Endodermal cell (in vitro differentiated cells): ENCODE results near the gene PFKL. TPM values are rescaled to one million over a fixed set of nuclear protein-coding genes. Genes with fewer than 3 reads are reported as not detected.

Source experiments
- DNase-seq: peaks from one replicate; pipeline ENCODE4 v3.0.0-alpha.2; 2017
- H3K27ac ChIP-seq: 2 replicates; pipeline ENCODE4 v1.5.1; 2013; ENCODE audit warnings: mild to moderate bottlenecking, low read depth, low read length, moderate library complexity
- H3K27me3 ChIP-seq: 2 replicates; pipeline ENCODE4 v1.6.1; 2013; ENCODE audit warnings: mild to moderate bottlenecking, low read length, moderate library complexity; ENCODE audit not compliant: insufficient read depth, control insufficient read depth, poor library complexity, severe bottlenecking
- H3K36me3 ChIP-seq: 2 replicates; pipeline ENCODE4 v1.7.0; 2013; ENCODE audit warnings: mild to moderate bottlenecking, low read length, moderate library complexity; ENCODE audit not compliant: control insufficient read depth, insufficient read depth
- H3K4me1 ChIP-seq: one replicate; pipeline ENCODE4 v1.7.0; 2013; ENCODE audit warnings: low read length; ENCODE audit not compliant: control insufficient read depth, insufficient read depth
- H3K4me3 ChIP-seq: 2 replicates; pipeline ENCODE4 v1.5.1; 2013; ENCODE audit warnings: mild to moderate bottlenecking, low read length, moderate library complexity
- H3K9ac ChIP-seq: 2 replicates; pipeline ENCODE4 v1.6.1; 2013; ENCODE audit warnings: mild to moderate bottlenecking, low read length, moderate library complexity; ENCODE audit not compliant: poor library complexity, severe bottlenecking; ENCODE audit errors: extremely low read depth
- H3K9me3 ChIP-seq: 2 replicates; pipeline ENCODE4 v1.6.1; 2013; ENCODE audit warnings: mild to moderate bottlenecking, low read length, moderate library complexity; ENCODE audit not compliant: control insufficient read depth
- H3K27ac Mint-ChIP-seq: 2 replicates; pipeline ENCODE4 v1.8.0; 2020; ENCODE audit warnings: mixed read lengths
- H3K27me3 Mint-ChIP-seq: 2 replicates; pipeline ENCODE4 v1.8.0; 2021; ENCODE audit warnings: mild to moderate bottlenecking, mixed read lengths; ENCODE audit not compliant: insufficient read depth
- H3K36me3 Mint-ChIP-seq: 2 replicates; pipeline ENCODE4 v1.8.0; 2020; ENCODE audit warnings: low read depth, mixed read lengths
- H3K4me1 Mint-ChIP-seq: 2 replicates; pipeline ENCODE4 v1.8.0; 2020; ENCODE audit warnings: mixed read lengths
- H3K4me3 Mint-ChIP-seq: 2 replicates; pipeline ENCODE4 v1.8.0; 2020; ENCODE audit warnings: mild to moderate bottlenecking, moderate library complexity, mixed read lengths
- H3K9me3 Mint-ChIP-seq: 2 replicates; pipeline ENCODE4 v1.8.0; 2020; ENCODE audit warnings: mild to moderate bottlenecking, mixed read lengths
- CTCF ChIP-seq: fragments of 200-600 bp; sonication (generic); conservative IDR thresholded peaks from 2 replicates; pipeline ENCODE4 v1.5.0; 2021; ENCODE audit warnings: antibody characterized with exemption, mild to moderate bottlenecking
- WGBS, 2 experiments: methylation state at CpG; one replicate each; pipeline versions ENCODE4 v1.1.5 to v1.1.7; 2013; ENCODE audit warnings: missing lambda C conversion rate in 2 of 2, mixed read lengths in 1 of 2; ENCODE audit not compliant: insufficient coverage in 1 of 2, insufficient read length in 1 of 2; 5-methylcytosine and 5-hydroxymethylcytosine counted together
- total RNA-seq, 2 donors: library from RNA; stranded (reverse); fragmentation: NEBNext Ultra II Directional in 1 of 2; extraction: Animal tissue kit (Norgen Biotek cat#: 25700) in 1 of 2; gene quantifications; 2 replicates in 1 of 2; 3 replicates in 1 of 2; pipeline ENCODE4 v1.2.1, GENCODE V29; 2021

The PFKL gene
- total RNA-seq, 2 donors from 2014 or later, result 195 to 198 TPM

- H3K36me3 Mint-ChIP-seq, result no peaks in the 10 kb centered on the region
- Histone ChIP-seq H3K4me3 (no peak overlapping the region), H3K9me3 (no peaks in the 10 kb centered on the region), H3K27me3 (no peaks in the 10 kb centered on the region), H3K9ac (no peak overlapping the region), H3K36me3 (no peaks in the 10 kb centered on the region), H3K27ac (no peak overlapping the region), H3K4me1 (peaks cover 8% of the 10 kb centered on the region)
- no peak overlapping the region for H3K4me3 Mint-ChIP-seq
- H3K4me1 Mint-ChIP-seq, result peaks cover 7% of the 10 kb centered on the region
- TF ChIP-seq CTCF, result no peak
- WGBS, 2 experiments, result 85 to 86% methylated on average over 1 to 10 of the region's 12 CpGs
- no peak overlapping the region for H3K27ac Mint-ChIP-seq
- H3K9me3 Mint-ChIP-seq, result no peaks in the 10 kb centered on the region
- peak; percentile 37 for DNase-seq
- H3K27me3 Mint-ChIP-seq, result no peaks in the 10 kb centered on the region
Measured at GRCh38 chr21:44262338-44263056, 37.4 kb upstream of the PFKL start.

GRCh38 chr21:44263221-44263760 lies 36.6 kb upstream of the PFKL start:
- Histone ChIP-seq H3K4me1 (peaks cover 8% of the 10 kb centered on the region), H3K9ac (peak overlapping the region; percentile 13)

DNA sequence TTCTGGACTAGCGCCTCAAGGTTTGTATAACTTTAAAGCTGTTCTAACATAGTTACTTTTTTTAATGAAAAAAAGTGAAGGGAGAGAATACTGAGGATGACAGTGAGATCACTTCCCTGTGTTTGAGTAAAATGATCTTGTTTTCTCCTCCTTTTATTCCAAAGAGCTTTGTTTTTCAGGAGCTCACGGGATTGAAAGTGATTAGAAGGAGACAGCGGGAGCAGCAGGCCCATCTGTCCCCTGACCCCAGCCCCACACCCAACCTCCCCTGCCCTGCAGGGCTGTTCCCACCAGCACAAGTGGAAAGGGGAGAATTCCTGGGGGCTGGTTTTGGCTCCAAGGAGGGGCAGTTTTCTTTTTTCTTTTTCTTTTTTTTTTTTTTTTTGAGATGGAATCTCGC lies 36.1 kb upstream of the PFKL start:
- DNase-seq, result no peak
- Histone ChIP-seq H3K9ac (peak overlapping the region; percentile 13), H3K9me3 (no peaks in the 10 kb centered on the region), H3K27ac (peak overlapping the region; percentile 83), H3K27me3 (no peaks in the 10 kb centered on the region), H3K4me3 (no peak overlapping the region), H3K4me1 (peaks cover 8% of the 10 kb centered on the region), H3K36me3 (no peaks in the 10 kb centered on the region)
- H3K4me1 Mint-ChIP-seq, result peaks cover 8% of the 10 kb centered on the region
- no peak for TF ChIP-seq CTCF
- H3K9me3 Mint-ChIP-seq, result no peaks in the 10 kb centered on the region
- 92% methylated on average over 2 of the region's 4 CpGs; no CpG with 5 or more reads in 1 of the 2 experiments for WGBS, 2 experiments
- H3K27ac Mint-ChIP-seq, result peak overlapping the region; percentile 95
- no peaks in the 10 kb centered on the region for H3K36me3 Mint-ChIP-seq
- H3K4me3 Mint-ChIP-seq, result no peak overlapping the region
- no peaks in the 10 kb centered on the region for H3K27me3 Mint-ChIP-seq

More at GRCh38 chr21:44263221-44263760, 36.6 kb upstream of the PFKL start:
- no peaks in the 10 kb centered on the region for H3K9me3 Mint-ChIP-seq
- H3K9me3 ChIP-seq, result no peaks in the 10 kb centered on the region
- no peaks in the 10 kb centered on the region for H3K36me3 ChIP-seq
- peaks cover 8% of the 10 kb centered on the region for H3K4me1 Mint-ChIP-seq
- no peaks in the 10 kb centered on the region for H3K27me3 ChIP-seq
- TF ChIP-seq CTCF, result no peak
- DNase-seq, result peak; percentile 94
- peak overlapping the region; percentile 83 for H3K27ac ChIP-seq
- no peaks in the 10 kb centered on the region for H3K27me3 Mint-ChIP-seq
- WGBS, 2 experiments, result 18 to 30% methylated on average over 4 to 18 of the region's 18 CpGs
- peak overlapping the region; percentile 95 for H3K27ac Mint-ChIP-seq
- no peak overlapping the region for H3K4me3 Mint-ChIP-seq
- H3K4me3 ChIP-seq, result no peak overlapping the region
- no peaks in the 10 kb centered on the region for H3K36me3 Mint-ChIP-seq
